Measurements from ENCODE around the gene LMNA. TPM values are rescaled to one million over a fixed set of nuclear protein-coding genes. Genes with fewer than 3 reads are reported as not detected.

LMNA gene
- total RNA-seq, 1 donor = 854 TPM

DNA sequence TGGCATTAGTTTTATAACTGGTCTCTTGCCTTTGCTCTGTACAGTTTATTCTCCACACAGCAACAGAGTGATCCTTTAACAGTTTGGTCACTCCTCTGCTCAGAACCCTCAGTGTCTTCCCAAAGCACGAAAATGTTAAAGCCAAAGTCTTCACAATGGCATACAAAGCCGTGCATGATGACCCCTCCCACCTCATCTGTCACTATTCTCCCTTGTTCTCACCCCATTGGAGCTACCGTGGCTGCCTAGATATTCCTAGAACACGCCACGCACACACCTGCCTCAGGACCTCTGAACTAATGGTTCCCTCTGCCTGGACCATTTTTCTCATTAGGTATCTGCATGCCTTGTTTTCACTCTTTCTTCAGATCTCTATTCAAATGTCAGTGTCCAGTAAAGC, 30.2 kb downstream of the LMNA start:
- H3K4me3 ChIP-seq (ENCODE audit: insufficient read depth, low read length) = no peak overlapping the region
- no peaks in the 10 kb centered on the region for H3K9me3 ChIP-seq (ENCODE audit: low read depth, low read length)
- peak overlapping the region; percentile 12 for H3K27ac ChIP-seq (ENCODE audit: low read depth, low read length)
- no peak overlapping the region for H3K4me2 ChIP-seq (ENCODE audit: insufficient read depth, low read length)
- H3K4me1 ChIP-seq (ENCODE audit: insufficient read depth, low read length) = peaks cover 35% of the 10 kb centered on the region
- TF ChIP-seq, protein P1, sequence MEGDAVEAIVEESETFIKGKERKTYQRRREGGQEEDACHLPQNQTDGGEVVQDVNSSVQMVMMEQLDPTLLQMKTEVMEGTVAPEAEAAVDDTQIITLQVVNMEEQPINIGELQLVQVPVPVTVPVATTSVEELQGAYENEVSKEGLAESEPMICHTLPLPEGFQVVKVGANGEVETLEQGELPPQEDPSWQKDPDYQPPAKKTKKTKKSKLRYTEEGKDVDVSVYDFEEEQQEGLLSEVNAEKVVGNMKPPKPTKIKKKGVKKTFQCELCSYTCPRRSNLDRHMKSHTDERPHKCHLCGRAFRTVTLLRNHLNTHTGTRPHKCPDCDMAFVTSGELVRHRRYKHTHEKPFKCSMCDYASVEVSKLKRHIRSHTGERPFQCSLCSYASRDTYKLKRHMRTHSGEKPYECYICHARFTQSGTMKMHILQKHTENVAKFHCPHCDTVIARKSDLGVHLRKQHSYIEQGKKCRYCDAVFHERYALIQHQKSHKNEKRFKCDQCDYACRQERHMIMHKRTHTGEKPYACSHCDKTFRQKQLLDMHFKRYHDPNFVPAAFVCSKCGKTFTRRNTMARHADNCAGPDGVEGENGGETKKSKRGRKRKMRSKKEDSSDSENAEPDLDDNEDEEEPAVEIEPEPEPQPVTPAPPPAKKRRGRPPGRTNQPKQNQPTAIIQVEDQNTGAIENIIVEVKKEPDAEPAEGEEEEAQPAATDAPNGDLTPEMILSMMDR (IDR thresholded peaks at IDR 0.05; ENCODE audit: extremely low read depth, low read depth, low read length) = no peak
- H4K20me1 ChIP-seq (ENCODE audit: insufficient read depth, low read length) = peaks cover 19% of the 10 kb centered on the region
- peaks cover 10% of the 10 kb centered on the region for H3K27me3 ChIP-seq (ENCODE audit: insufficient read depth, low read length)
- peaks cover 20% of the 10 kb centered on the region for H3K36me3 ChIP-seq (ENCODE audit: insufficient read depth, low read length)
- no peak for DNase-seq (ENCODE audit: insufficient read length, low spot score, missing footprints)
- no peak overlapping the region for H2AFZ ChIP-seq (ENCODE audit: low read length)
- H3K79me2 ChIP-seq (ENCODE audit: insufficient read depth, low read length) = no peaks in the 10 kb centered on the region

DNA sequence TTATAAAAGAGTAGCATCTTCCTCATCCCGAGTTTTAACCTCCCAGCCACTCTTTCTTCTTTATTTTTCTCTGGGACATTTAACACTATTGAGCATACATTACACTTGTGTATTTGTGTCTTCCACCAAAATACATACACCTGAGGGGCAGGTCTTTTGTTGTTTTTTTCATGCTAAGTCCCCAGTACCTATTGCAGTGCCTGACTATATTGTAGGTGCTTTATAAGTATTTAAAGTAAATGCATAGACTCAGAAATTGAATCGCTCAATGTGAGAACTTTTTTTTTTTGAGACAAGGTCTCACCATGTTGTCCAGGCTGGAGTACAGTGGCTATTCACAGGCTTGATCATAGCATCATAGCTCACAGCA, 31.1 kb downstream of the LMNA start:
- Histone ChIP-seq H3K36me3 (ENCODE audit: insufficient read depth, low read length) (peaks cover 11% of the 10 kb centered on the region), H3K79me2 (ENCODE audit: insufficient read depth, low read length) (no peaks in the 10 kb centered on the region), H3K27ac (ENCODE audit: low read depth, low read length) (peak overlapping the region; percentile 21), H2AFZ (ENCODE audit: low read length) (no peak overlapping the region), H3K4me3 (ENCODE audit: insufficient read depth, low read length) (no peak overlapping the region), H3K4me2 (ENCODE audit: insufficient read depth, low read length) (no peak overlapping the region), H3K4me1 (ENCODE audit: insufficient read depth, low read length) (peaks cover 31% of the 10 kb centered on the region), H3K9me3 (ENCODE audit: low read depth, low read length) (no peaks in the 10 kb centered on the region), H3K27me3 (ENCODE audit: insufficient read depth, low read length) (peaks cover 11% of the 10 kb centered on the region), H4K20me1 (ENCODE audit: insufficient read depth, low read length) (peaks cover 10% of the 10 kb centered on the region)
- TF ChIP-seq, protein P1 (IDR thresholded peaks at IDR 0.05; ENCODE audit: extremely low read depth, low read depth, low read length) = no peak
- DNase-seq (ENCODE audit: insufficient read length, low spot score, missing footprints) = no peak

DNA sequence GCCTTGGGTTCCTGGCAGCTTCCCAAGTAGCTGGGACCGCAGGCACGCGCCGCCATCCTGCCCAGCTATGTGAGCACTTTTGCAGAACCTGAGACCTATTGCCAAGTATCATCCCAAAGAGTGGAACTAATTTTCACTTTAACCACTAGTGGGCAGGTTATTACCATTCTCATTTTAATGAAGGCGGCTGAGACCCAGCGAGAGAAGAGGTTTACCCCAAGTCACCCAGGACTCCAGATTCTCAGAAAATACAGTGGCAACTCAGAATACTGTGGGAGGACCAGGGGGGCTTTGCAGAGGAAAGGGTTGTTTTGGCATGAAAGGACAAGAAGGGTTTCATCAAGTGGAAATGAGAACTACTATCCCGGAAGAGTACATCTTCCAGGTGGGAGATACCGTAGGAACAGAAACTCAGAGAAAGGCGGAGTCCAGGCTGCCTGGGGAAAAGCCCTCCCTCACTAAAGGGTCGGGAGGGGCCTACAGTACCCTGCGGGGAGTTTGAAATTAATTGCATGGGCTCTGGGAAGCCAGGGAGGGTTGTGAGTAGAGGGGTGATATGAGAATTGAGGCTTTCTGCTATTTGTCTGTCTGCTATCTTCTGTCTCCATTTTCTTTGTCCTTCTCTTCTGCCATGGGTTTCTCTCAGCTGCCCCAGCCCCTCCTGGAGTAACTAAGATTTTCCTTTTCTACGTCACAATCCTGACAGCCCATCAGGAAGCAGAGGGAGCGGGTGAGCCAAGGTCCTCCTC, 31.7 kb downstream of the LMNA start:
- peak; percentile 94 for DNase-seq (ENCODE audit: insufficient read length, low spot score, missing footprints)
- peaks cover 32% of the 10 kb centered on the region for H3K4me1 ChIP-seq (ENCODE audit: insufficient read depth, low read length)
- no peaks in the 10 kb centered on the region for H3K9me3 ChIP-seq (ENCODE audit: low read depth, low read length)
- H3K27ac ChIP-seq (ENCODE audit: low read depth, low read length) = peak overlapping the region; percentile 29
- peak overlapping the region; percentile 59 for H3K4me2 ChIP-seq (ENCODE audit: insufficient read depth, low read length)
- H3K36me3 ChIP-seq (ENCODE audit: insufficient read depth, low read length) = peaks cover 6% of the 10 kb centered on the region
- H4K20me1 ChIP-seq (ENCODE audit: insufficient read depth, low read length) = peaks cover 5% of the 10 kb centered on the region
- H3K27me3 ChIP-seq (ENCODE audit: insufficient read depth, low read length) = peaks cover 11% of the 10 kb centered on the region
- TF ChIP-seq, protein P1 (IDR thresholded peaks at IDR 0.05; ENCODE audit: extremely low read depth, low read depth, low read length) = peak; percentile 80
- no peaks in the 10 kb centered on the region for H3K79me2 ChIP-seq (ENCODE audit: insufficient read depth, low read length)
- H2AFZ ChIP-seq (ENCODE audit: low read length) = no peak overlapping the region
- peak overlapping the region; percentile 18 for H3K4me3 ChIP-seq (ENCODE audit: insufficient read depth, low read length)

DNA sequence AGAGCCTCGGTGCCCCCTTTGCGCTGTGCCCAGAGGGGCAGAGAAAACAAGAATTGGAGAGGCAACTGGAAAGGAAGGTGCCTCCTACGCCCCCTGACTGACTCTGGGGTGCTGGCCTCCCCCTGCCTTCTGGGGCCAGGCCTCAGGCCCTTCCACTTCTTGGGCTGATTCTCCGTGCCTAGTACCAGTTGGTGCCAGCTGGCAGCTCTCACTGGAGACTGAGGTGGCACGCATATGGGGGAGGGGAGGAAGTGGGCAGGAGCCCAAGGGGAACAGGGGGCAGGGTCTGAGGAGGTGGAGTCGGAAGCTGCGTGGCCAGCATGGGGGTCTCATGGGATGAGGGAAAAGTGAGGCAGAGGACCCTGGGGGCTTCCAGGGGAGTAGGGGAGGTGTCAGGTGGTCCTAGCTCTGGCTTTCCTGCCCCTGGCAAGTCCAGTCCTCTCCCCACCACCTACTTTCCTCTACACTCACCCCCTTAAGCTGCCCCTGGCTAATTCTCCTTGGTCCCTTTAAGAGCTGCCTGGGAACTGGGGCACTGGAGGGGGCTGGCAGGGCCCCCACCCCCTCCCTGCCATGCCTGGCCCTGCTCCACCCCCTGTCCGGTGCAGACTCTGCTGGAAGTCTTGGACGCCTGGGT, 32.4 kb downstream of the LMNA start:
- peak overlapping the region; percentile 59 for H3K4me2 ChIP-seq (ENCODE audit: insufficient read depth, low read length)
- peak overlapping the region; percentile 18 for H3K4me3 ChIP-seq (ENCODE audit: insufficient read depth, low read length)
- no peaks in the 10 kb centered on the region for H3K9me3 ChIP-seq (ENCODE audit: low read depth, low read length)
- TF ChIP-seq, protein P1 (IDR thresholded peaks at IDR 0.05; ENCODE audit: extremely low read depth, low read depth, low read length) = no peak
- H2AFZ ChIP-seq (ENCODE audit: low read length) = no peak overlapping the region
- peaks cover 3% of the 10 kb centered on the region for H4K20me1 ChIP-seq (ENCODE audit: insufficient read depth, low read length)
- DNase-seq (ENCODE audit: insufficient read length, low spot score, missing footprints) = peak; percentile 72
- H3K79me2 ChIP-seq (ENCODE audit: insufficient read depth, low read length) = no peaks in the 10 kb centered on the region
- H3K4me1 ChIP-seq (ENCODE audit: insufficient read depth, low read length) = peaks cover 36% of the 10 kb centered on the region
- no peaks in the 10 kb centered on the region for H3K36me3 ChIP-seq (ENCODE audit: insufficient read depth, low read length)
- peak overlapping the region; percentile 29 for H3K27ac ChIP-seq (ENCODE audit: low read depth, low read length)
- peaks cover 11% of the 10 kb centered on the region for H3K27me3 ChIP-seq (ENCODE audit: insufficient read depth, low read length)
